ENCODE data around the gene MRPL51. TPM values are rescaled to one million over a fixed set of nuclear protein-coding genes. Genes with fewer than 3 reads are reported as not detected.

The MRPL51 gene
- total and polyA plus RNA-seq, 9 of the 15 experiments (the other 6 are each of a cell fraction or from before 2014, with no cell fraction given): 127 to 727 (median 208) TPM

DNA sequence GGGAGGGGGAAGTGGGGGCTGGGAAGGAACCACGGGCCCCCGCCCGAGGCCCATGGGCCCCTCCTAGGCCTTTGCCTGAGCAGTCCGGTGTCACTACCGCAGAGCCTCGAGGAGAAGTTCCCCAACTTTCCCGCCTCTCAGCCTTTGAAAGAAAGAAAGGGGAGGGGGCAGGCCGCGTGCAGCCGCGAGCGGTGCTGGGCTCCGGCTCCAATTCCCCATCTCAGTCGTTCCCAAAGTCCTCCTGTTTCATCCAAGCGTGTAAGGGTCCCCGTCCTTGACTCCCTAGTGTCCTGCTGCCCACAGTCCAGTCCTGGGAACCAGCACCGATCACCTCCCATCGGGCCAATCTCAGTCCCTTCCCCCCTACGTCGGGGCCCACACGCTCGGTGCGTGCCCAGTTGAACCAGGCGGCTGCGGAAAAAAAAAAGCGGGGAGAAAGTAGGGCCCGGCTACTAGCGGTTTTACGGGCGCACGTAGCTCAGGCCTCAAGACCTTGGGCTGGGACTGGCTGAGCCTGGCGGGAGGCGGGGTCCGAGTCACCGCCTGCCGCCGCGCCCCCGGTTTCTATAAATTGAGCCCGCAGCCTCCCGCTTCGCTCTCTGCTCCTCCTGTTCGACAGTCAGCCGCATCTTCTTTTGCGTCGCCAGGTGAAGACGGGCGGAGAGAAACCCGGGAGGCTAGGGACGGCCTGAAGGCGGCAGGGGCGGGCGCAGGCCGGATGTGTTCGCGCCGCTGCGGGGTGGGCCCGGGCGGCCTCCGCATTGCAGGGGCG is 41.0 kb upstream of the MRPL51 start, which contains the start of gene GAPDH (continued):
- TF ChIP-seq MAZ (CRISPR knock-in tag; conservative IDR thresholded peaks at IDR 0.05 in 1 of 2, IDR thresholded peaks at IDR 0.05 in 1 of 2) (peak in 1 of 2 experiments; percentile 87; a peak in 3 of 4 replicates), TBP (optimal IDR thresholded peaks at IDR 0.05; ENCODE audit: low read depth, low read length) (peak; percentile 98), SP2 (IDR thresholded peaks at IDR 0.05; ENCODE audit: extremely low read depth, low read depth, low read length, poor library complexity, severe bottlenecking) (no peak), MYC (IDR thresholded peaks at IDR 0.05; ENCODE audit: low read depth, low read length) (peak; percentile 86), MYC (CRISPR knock-in tag; IDR thresholded peaks at IDR 0.05; ENCODE audit: borderline replicate concordance, low read depth) (peak; percentile 46; the same call in 1 of the 2 replicates), MTA3 (IDR thresholded peaks at IDR 0.05; ENCODE audit: borderline replicate concordance) (peak; percentile 96; the same call in 1 of the 2 replicates), CHD7 (IDR thresholded peaks at IDR 0.05; ENCODE audit: low read depth, low read length) (peak; percentile 96)
- TF ChIP-seq, protein P1, sequence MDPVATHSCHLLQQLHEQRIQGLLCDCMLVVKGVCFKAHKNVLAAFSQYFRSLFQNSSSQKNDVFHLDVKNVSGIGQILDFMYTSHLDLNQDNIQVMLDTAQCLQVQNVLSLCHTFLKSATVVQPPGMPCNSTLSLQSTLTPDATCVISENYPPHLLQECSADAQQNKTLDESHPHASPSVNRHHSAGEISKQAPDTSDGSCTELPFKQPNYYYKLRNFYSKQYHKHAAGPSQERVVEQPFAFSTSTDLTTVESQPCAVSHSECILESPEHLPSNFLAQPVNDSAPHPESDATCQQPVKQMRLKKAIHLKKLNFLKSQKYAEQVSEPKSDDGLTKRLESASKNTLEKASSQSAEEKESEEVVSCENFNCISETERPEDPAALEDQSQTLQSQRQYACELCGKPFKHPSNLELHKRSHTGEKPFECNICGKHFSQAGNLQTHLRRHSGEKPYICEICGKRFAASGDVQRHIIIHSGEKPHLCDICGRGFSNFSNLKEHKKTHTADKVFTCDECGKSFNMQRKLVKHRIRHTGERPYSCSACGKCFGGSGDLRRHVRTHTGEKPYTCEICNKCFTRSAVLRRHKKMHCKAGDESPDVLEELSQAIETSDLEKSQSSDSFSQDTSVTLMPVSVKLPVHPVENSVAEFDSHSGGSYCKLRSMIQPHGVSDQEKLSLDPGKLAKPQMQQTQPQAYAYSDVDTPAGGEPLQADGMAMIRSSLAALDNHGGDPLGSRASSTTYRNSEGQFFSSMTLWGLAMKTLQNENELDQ (CRISPR knock-in tag; IDR thresholded peaks at IDR 0.05; ENCODE audit: borderline replicate concordance): peak; percentile 80; the same call in 1 of the 2 replicates
- TF ChIP-seq, protein P2, sequence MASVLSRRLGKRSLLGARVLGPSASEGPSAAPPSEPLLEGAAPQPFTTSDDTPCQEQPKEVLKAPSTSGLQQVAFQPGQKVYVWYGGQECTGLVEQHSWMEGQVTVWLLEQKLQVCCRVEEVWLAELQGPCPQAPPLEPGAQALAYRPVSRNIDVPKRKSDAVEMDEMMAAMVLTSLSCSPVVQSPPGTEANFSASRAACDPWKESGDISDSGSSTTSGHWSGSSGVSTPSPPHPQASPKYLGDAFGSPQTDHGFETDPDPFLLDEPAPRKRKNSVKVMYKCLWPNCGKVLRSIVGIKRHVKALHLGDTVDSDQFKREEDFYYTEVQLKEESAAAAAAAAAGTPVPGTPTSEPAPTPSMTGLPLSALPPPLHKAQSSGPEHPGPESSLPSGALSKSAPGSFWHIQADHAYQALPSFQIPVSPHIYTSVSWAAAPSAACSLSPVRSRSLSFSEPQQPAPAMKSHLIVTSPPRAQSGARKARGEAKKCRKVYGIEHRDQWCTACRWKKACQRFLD (CRISPR knock-in tag; IDR thresholded peaks at IDR 0.05): peak; percentile 36; the same call in 1 of the 2 replicates
